ENCODE data around the gene MEG3.
A peak's percentile ranks its signal among the peaks of the same experiment; 100 is the strongest.
"Not testable (repeated sequence)": the region's sequence is repeated elsewhere in the genome, so short reads cannot be mapped to it uniquely, and the experiment has no call there.

MEG3 gene

GRCh38 chr14:100789460-100790417 is 36.2 kb upstream of the MEG3 start:
- DNase-seq, result no peak

GRCh38 chr14:100790502-100791347 is 35.2 kb upstream of the MEG3 start:
- DNase-seq, result no peak

GRCh38 chr14:100791348-100791735 is 34.6 kb upstream of the MEG3 start:
- no peak for DNase-seq

- no peak for DNase-seq
Observed at GRCh38 chr14:100791995-100792394, 33.9 kb upstream of the MEG3 start.

- DNase-seq, result no peak
Observed at GRCh38 chr14:100796946-100797345, 29.0 kb upstream of the MEG3 start.

- no peak for DNase-seq
Observed at GRCh38 chr14:100800041-100800440, 25.9 kb upstream of the MEG3 start.

- not testable (repeated sequence) for DNase-seq
Observed at GRCh38 chr14:100801433-100801832, 24.5 kb upstream of the MEG3 start.

GRCh38 chr14:100802179-100802578 is 23.7 kb upstream of the MEG3 start:
- no peak for DNase-seq

GRCh38 chr14:100802766-100803165 is 23.2 kb upstream of the MEG3 start:
- DNase-seq, result no peak

- no peak for DNase-seq
Observed at GRCh38 chr14:100803226-100803625, 22.7 kb upstream of the MEG3 start.

GRCh38 chr14:100803676-100804075 is 22.2 kb upstream of the MEG3 start:
- no peak for DNase-seq

- no peak for DNase-seq
Observed at GRCh38 chr14:100804138-100804537, 21.8 kb upstream of the MEG3 start.

GRCh38 chr14:100804558-100805309 is 21.2 kb upstream of the MEG3 start:
- no peak for DNase-seq

GRCh38 chr14:100806386-100806785 is 19.5 kb upstream of the MEG3 start:
- no peak for DNase-seq

GRCh38 chr14:100807496-100807895 is 18.4 kb upstream of the MEG3 start:
- no peak for DNase-seq

GRCh38 chr14:100807979-100808734 is 17.8 kb upstream of the MEG3 start:
- no peak for DNase-seq

- peak; percentile 51 for DNase-seq
Observed at GRCh38 chr14:100810435-100810834, 15.5 kb upstream of the MEG3 start.

- DNase-seq, result no peak
Observed at GRCh38 chr14:100810861-100811461, 15.0 kb upstream of the MEG3 start.

GRCh38 chr14:100813291-100813690 is 12.6 kb upstream of the MEG3 start:
- DNase-seq, result no peak

GRCh38 chr14:100815478-100816285 is 10.2 kb upstream of the MEG3 start:
- DNase-seq, result no peak

Measured in NCI-H2171 treated with DMSO at 0.1 percent for 48 hours (cell line).